NCI-H187 (cell line): ENCODE measurements around the gene GCNA.
"Not testable (repeated sequence)": the region's sequence is repeated elsewhere in the genome, so short reads cannot be mapped to it uniquely, and the experiment has no call there.

Source experiments
- DNase-seq, 2 experiments: peaks; one replicate each; lab custom pipeline; 2025; lab: John Stamatoyannopoulos, UW

Gene GCNA

GRCh38 chrX:71558920-71559319 lies 19.3 kb upstream of the GCNA start:
- DNase-seq, result no peak

- DNase-seq, result not testable (repeated sequence)
Measured at GRCh38 chrX:71559773-71560172, 18.5 kb upstream of the GCNA start.

- no peak for DNase-seq
Measured at GRCh38 chrX:71563921-71564320, 14.3 kb upstream of the GCNA start.

GRCh38 chrX:71565474-71566041 lies 12.7 kb upstream of the GCNA start:
- no peak for DNase-seq

GRCh38 chrX:71571390-71571789 lies 6.8 kb upstream of the GCNA start:
- not testable (repeated sequence) for DNase-seq

- no peak for DNase-seq
Measured at GRCh38 chrX:71573590-71573989, 4.6 kb upstream of the GCNA start.

- no peak for DNase-seq
Measured at GRCh38 chrX:71577682-71578081, 555 bp upstream of the GCNA start.

- no peak for DNase-seq
Measured at GRCh38 chrX:71579136-71579989, 1.1 kb downstream of the GCNA start.

GRCh38 chrX:71579990-71580380 lies 1.7 kb downstream of the GCNA start:
- DNase-seq, result no peak

GRCh38 chrX:71581210-71581609 lies 3.0 kb downstream of the GCNA start:
- no peak for DNase-seq

- no peak for DNase-seq
Measured at GRCh38 chrX:71586929-71587328, 8.7 kb downstream of the GCNA start.

- not testable (repeated sequence) for DNase-seq
Measured at GRCh38 chrX:71593210-71593609, 15.0 kb downstream of the GCNA start.

GRCh38 chrX:71599965-71600364 lies 21.7 kb downstream of the GCNA start:
- no peak for DNase-seq

GRCh38 chrX:71603618-71604017 lies 25.4 kb downstream of the GCNA start:
- DNase-seq, result no peak

- no peak for DNase-seq
Measured at GRCh38 chrX:71604141-71604540, 25.9 kb downstream of the GCNA start.

GRCh38 chrX:71604796-71605568 lies 26.7 kb downstream of the GCNA start:
- no peak for DNase-seq

GRCh38 chrX:71606536-71607216 lies 28.4 kb downstream of the GCNA start:
- DNase-seq, result no peak

GRCh38 chrX:71607488-71607887 lies 29.3 kb downstream of the GCNA start:
- no peak for DNase-seq

GRCh38 chrX:71609095-71609750 lies 31.0 kb downstream of the GCNA start:
- no peak for DNase-seq

- not testable (repeated sequence) for DNase-seq
Measured at GRCh38 chrX:71611736-71612135, 33.5 kb downstream of the GCNA start.

GRCh38 chrX:71612256-71612655 lies 34.0 kb downstream of the GCNA start:
- DNase-seq, result no peak

GRCh38 chrX:71615056-71615455 lies 36.8 kb downstream of the GCNA start:
- DNase-seq, result no peak
